GM21367 (cell line): Measurements from ENCODE around the gene UTP18.
"Not testable (repeated sequence)": the region's sequence is repeated elsewhere in the genome, so short reads cannot be mapped to it uniquely, and the experiment has no call there.

Source experiments
- ATAC-seq: cut with Tn5 transposase; IDR thresholded peaks from one replicate; pipeline ENCODE4 v1.9.1; 2021; ENCODE audit not compliant: unreplicated experiment

UTP18 gene

GRCh38 chr17:51258756-51259563, 1.4 kb upstream of the UTP18 start:
- no peak for ATAC-seq

DNA sequence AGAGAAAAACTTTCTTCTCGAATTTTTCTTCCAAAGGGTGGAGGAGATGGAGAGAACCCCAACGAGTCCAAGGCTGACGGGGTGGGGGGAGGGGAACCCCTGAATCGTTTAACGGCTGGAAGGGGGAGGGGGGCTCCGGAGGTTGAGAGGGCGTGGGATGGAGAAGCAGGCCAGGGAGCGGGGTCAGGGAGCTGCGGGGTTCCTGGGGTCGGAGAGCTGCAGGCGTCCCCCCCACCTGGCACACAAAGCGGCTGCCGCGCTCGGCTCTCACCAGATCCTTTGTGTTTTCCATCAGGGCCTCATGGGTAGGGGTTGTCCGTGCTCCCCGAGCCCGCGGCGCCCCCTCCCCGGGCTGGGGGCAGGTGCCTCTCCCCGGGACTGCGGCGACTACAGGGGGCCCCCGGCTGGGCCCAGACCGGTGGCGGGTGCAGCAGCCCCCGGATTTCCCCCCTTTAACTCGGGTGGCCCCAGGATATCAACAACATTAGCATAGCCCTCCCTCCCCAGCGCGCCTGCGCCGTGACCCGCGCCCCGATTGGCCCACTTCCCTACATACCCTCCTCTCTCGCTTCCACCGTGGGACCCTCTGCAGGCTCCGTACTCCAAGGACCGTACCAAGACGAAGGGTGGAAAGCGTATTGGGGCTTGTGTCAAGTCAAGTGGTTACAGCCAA, 646 bp upstream of the UTP18 start, which contains the start of gene MBTD1:
Gene MBTD1, minus strand, starts transcription at position 486 of the 673 bp plus-strand sequence. CDS start 34,888 bp downstream, outside the sequence.
- ATAC-seq = peak; percentile 75

DNA sequence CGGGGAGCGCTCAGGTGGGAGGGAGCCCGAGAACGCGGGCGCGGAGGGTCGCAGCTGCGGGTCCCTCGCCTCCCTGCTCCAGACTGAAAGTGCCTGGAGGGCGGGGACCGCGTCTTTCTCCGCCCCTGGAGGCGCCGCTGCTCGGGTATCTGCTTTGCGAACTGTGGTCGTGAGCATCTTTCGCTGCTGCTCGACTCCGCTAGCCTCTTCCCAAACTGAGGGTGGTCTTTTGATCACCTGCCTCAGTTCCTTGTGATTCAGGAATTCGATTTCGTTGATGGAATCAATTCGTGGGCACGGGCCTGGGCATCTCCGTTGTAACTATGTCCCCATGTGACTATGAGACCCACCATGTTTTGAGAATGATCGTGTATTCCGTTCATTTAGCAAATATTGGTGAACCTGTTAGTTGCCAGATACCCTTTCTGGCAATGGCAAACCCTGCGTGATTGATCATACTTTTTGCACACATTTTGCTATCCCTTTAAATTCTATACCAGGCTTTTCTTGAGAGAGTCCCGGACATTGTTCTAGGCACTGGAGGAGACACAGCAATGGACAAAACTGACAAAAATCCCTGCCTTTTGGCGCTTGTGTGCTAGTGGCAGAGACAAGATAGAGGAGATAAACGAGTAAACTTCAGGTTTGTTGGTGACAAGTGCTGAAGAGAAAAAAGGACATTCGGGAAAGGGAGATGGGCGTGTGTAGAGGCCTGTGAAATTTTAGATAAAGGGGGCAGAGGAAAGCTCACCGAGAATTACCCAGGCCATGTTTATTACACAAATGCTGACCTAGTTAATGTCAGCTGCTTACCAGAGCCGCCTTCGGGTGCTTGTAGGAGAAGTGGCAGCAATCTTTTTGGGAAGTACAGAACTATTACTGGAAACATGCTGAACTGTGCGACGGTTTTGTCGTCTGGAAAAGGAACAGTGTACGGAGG, 948 bp downstream of the UTP18 start:
- ATAC-seq = no peak

GRCh38 chr17:51263006-51263405, 2.7 kb downstream of the UTP18 start:
- no peak for ATAC-seq

DNA sequence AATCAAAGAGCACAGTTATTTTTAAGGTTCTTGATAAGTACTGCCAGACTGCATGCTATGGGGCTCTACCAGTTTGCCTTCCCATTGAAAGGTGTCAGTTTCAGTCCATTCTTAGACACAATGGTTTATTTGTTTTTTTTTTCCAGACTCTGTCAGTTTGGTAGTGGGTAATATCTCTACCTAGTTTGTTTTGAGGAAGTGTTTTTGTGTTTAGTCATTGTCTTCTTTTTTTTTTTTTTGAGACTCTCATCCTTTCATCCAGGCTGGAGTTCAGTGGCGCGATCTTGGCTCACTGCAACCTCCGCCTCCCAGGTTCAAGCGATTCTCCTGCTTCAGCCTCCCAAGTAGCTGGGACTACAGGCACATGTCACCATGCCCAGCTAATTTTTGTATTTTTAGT, 4.1 kb downstream of the UTP18 start:
- not testable (repeated sequence) for ATAC-seq

GRCh38 chr17:51269991-51270390, 9.6 kb downstream of the UTP18 start:
- ATAC-seq = no peak

DNA sequence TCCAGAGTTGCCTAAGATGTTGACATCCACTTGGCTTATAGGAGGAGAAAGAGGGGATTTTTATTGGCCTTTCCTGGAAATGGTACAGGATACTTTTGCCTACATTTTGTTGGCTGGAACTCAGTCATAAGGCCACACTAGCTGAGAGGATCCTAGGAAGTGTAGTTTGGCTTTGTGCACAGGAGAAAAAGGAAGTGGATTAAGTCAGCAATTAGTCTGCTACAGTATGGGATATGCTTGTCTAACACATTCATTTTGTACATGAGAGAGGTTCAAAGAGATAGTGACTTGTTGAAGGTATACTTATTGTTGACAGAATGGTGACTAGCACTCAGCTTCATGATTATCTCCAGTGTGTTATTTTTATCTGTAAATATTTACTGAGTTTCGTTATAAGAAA, 10.3 kb downstream of the UTP18 start:
- ATAC-seq = no peak

GRCh38 chr17:51272812-51273211, 12.5 kb downstream of the UTP18 start:
- ATAC-seq = no peak

DNA sequence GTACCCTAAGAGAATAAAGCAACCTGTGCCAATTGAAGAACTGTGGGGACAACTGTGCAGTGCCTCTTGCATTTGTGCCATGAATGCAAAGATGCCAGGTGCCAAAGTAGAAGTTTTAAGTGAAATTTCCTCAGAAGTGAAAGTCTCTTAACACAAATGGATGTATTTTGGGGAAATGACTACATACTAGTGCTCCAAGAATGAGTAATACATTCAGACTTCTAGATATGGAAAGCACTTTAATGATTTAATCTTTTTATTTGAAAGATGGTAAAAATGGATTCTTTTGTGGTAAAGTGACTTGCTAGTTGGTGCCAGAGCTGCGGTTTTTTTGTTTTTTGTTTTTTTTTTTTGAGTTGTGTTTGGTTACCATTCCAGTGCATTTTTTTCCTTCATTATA, 15.0 kb downstream of the UTP18 start:
- ATAC-seq = no peak

DNA sequence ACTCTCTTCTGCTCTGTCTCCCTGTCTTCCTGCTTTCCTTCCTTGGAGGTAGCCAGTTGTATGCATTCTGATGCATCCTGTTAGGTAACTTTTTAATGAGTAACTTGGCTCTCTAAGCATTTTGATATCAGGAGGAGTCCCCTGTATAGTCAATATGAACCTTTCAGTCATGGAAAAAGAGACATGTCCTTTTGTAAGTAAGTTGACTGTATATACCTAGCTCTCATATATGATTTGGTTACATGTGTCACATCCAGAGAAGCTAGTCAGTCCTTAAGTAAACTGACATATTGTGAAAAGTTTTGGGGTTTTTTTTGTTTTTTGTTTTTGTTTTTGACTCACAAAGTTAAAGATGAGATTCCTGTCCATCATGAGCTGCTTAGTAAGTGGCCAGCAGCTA, 18.8 kb downstream of the UTP18 start:
- ATAC-seq = no peak

DNA sequence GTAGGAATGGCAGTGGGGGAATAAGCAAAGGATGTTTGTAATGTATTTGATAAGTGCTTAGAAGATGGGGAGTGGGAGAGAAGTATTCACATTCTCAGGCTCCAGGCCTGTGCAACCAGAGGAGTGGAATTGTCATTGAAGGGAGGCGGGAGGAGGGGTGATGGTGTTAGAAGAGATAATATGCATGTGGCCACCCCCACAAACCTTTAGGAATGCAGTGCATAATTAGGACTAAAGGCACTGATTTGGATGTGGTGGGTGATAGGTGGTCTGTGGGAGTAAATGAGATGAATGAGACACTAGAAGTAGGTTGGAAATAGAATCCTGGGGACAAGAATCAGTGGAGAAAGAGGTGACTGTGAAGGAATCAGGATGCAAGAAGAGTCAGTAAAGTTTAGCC, 27.1 kb downstream of the UTP18 start:
- ATAC-seq = no peak

GRCh38 chr17:51289696-51290111, 29.4 kb downstream of the UTP18 start:
- no peak for ATAC-seq

DNA sequence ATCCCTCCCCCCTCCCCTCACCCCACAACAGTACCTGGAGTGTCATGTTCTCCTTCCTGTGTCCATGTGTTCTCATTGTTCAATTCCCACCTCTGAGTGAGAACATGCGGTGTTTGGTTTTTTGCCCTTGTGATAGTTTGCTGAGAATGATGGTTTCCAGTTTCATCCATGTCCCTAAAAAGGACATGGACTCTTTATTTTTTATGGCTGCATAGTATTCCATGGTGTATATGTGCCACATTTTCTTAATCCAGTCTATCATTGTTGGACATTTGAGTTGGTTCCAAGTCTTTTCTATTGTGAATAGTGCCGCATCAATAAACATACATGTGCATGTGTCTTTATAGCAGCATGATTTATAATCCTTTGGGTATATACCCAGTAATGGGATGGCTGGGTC, 34.0 kb downstream of the UTP18 start:
- not testable (repeated sequence) for ATAC-seq

GRCh38 chr17:51298508-51299371, 38.4 kb downstream of the UTP18 start:
- no peak for ATAC-seq

DNA sequence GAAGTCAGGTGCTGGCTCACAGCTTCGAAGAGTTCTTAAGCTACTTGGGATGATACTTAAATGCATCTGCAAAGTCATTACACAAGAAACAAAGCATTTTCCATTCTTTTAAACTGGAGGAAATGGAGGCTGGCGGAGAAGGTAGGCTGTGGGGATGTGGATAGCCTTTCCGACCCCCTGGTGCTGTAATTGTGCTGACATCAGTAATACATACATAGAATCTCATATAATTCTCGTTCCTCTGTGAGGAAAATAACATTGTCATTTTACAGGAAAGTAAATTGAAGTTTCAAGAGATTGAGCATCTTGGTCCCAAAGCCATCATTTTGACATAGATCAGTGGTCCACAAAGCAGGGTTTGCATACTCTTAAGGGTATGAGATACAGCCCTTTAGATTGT, 39.5 kb downstream of the UTP18 start:
- ATAC-seq = no peak

DNA sequence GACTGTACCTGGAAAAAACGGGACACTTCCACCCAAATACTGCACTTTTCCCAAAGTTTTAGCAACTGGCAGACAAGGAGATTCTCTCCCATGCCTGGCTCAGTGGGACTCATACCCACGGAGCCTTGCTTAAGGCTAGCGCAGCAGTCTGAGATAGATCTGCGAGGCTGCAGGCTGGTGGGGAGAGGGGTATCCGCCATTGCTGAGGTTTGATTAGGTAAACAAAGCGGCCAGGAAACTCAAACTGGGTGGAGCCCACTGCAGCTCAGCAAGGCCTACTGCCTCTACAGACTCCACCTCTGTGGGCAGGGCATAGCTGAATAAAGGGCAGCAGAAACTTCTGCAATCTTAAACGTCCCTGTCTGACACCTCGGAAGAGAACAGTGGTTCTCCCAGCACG, 44.8 kb downstream of the UTP18 start:
- no peak for ATAC-seq

DNA sequence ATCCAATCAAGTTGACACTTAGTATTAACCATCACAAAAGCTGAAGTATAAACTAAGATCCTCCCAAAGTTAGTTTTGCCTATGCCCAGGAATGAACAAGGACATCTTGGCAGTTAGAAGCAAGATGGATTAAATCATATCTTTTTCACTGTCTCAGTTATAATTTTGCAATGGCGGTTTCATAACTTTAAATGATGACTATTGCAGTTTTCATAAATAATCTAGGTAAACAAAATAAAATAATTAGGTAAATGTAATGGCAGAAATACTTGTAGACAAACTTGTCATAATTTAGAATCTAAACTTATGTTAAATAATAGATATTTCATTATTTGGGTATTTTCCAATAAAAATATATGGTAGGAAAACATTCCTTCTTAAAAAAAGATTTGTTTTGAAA, 51.7 kb downstream of the UTP18 start:
- not testable (repeated sequence) for ATAC-seq

- ATAC-seq = no peak
These were observed 58.8 kb downstream of the UTP18 start for GRCh38 chr17:51319186-51319585.

DNA sequence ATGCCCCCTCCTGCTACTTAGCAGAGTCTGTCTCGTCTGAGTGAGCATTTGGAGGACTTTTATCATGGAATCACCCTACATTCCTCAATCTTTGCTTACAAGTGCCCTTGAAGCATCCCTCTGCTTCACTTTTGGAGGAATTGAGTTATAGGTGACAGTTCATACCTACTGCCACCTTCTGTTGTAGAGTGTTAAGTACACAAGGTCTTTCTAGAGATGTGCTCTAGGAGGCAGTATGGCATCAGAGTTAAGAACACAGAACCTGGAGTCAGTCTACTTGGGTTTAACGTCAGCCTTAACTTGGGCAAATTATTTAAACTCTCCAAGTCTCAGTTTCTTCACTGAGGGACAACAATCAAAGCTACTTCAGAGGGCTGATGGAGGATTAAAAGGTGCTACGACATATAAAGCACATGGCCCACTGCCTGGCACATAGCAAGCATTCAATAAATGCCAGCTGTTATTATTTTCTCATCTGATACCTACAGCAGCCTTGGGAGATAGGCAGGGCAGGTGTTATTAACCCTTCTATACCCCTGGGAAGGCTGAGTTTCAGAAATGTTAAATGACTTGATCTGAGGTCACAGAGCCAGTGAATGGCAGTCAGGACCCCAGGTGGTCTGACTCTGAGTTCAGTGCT, 62.2 kb downstream of the UTP18 start:
- peak; percentile 64 for ATAC-seq

DNA sequence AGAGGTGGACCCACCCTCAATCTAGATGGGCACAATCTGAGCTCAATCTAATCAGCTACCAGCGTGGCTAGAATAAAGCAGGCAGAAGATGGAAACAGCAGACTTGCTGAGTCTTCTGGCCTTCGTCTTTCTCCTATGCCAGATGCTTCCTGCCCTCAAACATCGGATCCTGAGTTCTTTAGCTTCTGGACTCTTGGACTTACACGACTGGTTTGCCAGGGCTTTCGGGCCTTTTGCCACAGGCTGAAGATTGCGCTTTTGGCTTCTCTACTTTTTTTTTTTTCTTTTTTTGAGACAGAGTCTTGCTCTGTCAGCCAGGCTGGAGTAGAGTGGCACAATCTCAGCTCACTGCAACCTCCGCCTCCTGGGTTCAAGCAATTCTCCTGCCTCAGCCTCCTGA, 65.1 kb downstream of the UTP18 start:
- no peak for ATAC-seq
